Ramos (cell line): ENCODE results near the gene RAI14.
"Not testable (repeated sequence)": the region's sequence is repeated elsewhere in the genome, so short reads cannot be mapped to it uniquely, and the experiment has no call there.

Experiments
- in situ Hi-C: fragments of 300-500 bp; cut with MboI; formaldehyde crosslinking; loops from one replicate; pipeline ENCODE4 v1.14.3; 2022; ENCODE audit warnings: low sequenced_read_pairs; ENCODE audit not compliant: unreplicated experiment

The RAI14 gene

GRCh38 chr5:34756781-34757624 is 100.9 kb downstream of the RAI14 start:
- in situ Hi-C loops, result no loop called here

GRCh38 chr5:34758514-34758913 is 102.4 kb downstream of the RAI14 start:
- in situ Hi-C loops, result no loop called here

- in situ Hi-C loops, result not testable (repeated sequence)
These were observed 103.1 kb downstream of the RAI14 start for GRCh38 chr5:34759213-34759612.

- in situ Hi-C loops, result no loop called here
These were observed 109.5 kb downstream of the RAI14 start for GRCh38 chr5:34765662-34766061.

GRCh38 chr5:34767180-34767579 is 111.1 kb downstream of the RAI14 start:
- in situ Hi-C loops, result no loop called here

GRCh38 chr5:34770486-34770885 is 114.4 kb downstream of the RAI14 start:
- in situ Hi-C loops, result no loop called here

GRCh38 chr5:34771076-34771475 is 114.9 kb downstream of the RAI14 start:
- in situ Hi-C loops, result no loop called here

GRCh38 chr5:34772267-34773098 is 116.4 kb downstream of the RAI14 start:
- in situ Hi-C loops, result no loop called here

- in situ Hi-C loops, result no loop called here
These were observed 118.0 kb downstream of the RAI14 start for GRCh38 chr5:34774139-34774538.

- in situ Hi-C loops, result not testable (repeated sequence)
These were observed 118.5 kb downstream of the RAI14 start for GRCh38 chr5:34774678-34775077.

- in situ Hi-C loops, result no loop called here
These were observed 119.8 kb downstream of the RAI14 start for GRCh38 chr5:34775886-34776285.

- in situ Hi-C loops, result no loop called here
These were observed 122.1 kb downstream of the RAI14 start for GRCh38 chr5:34778091-34778850.

- in situ Hi-C loops, result not testable (repeated sequence)
These were observed 127.8 kb downstream of the RAI14 start for GRCh38 chr5:34783892-34784291.

- in situ Hi-C loops, result no loop called here
These were observed 130.9 kb downstream of the RAI14 start for GRCh38 chr5:34787035-34787434.

- in situ Hi-C loops, result no loop called here
These were observed 132.9 kb downstream of the RAI14 start for GRCh38 chr5:34789021-34789531.

GRCh38 chr5:34789639-34790038 is 133.5 kb downstream of the RAI14 start:
- in situ Hi-C loops, result no loop called here

GRCh38 chr5:34790069-34790468 is 133.9 kb downstream of the RAI14 start:
- in situ Hi-C loops, result no loop called here

GRCh38 chr5:34791761-34792244 is 135.7 kb downstream of the RAI14 start:
- in situ Hi-C loops, result no loop called here

- in situ Hi-C loops, result no loop called here
These were observed 146.9 kb downstream of the RAI14 start for GRCh38 chr5:34802834-34803563.
